Neural progenitor cell (in vitro differentiated cells): ENCODE data around the gene FAM3B.

Experiments used
- CTCF ChIP-seq: fragments of 200-600 bp; sonication (generic); IDR thresholded peaks from 2 replicates; pipeline ENCODE4 v1.5.1; 2017; ENCODE audit warnings: antibody characterized with exemption, mild to moderate bottlenecking
- EZH2 ChIP-seq: fragments of 200-600 bp; sonication (generic); IDR thresholded peaks from 2 replicates; pipeline ENCODE4 v1.6.1; 2017; ENCODE audit warnings: antibody characterized with exemption, mild to moderate bottlenecking, moderate library complexity
- EZH2phosphoT487 ChIP-seq: fragments of 200-600 bp; sonication (generic); IDR thresholded peaks from 2 replicates; pipeline ENCODE4 v1.6.1; 2017; ENCODE audit warnings: antibody characterized with exemption

- no peak for TF ChIP-seq CTCF
- no peak for TF ChIP-seq EZH2
- no peak for TF ChIP-seq EZH2phosphoT487
Observed at GRCh38 chr21:41367301-41367944, 50.8 kb downstream of the FAM3B start.
